Spleen (tissue), 11 donors: Measurements from ENCODE around the gene LXN. TPM values are rescaled to one million over a fixed set of nuclear protein-coding genes. Genes with fewer than 3 reads are reported as not detected.
A peak's percentile ranks its signal among the peaks of the same experiment; 100 is the strongest.
"Not testable (repeated sequence)": the region's sequence is repeated elsewhere in the genome, so short reads cannot be mapped to it uniquely, and the experiment has no call there.

Source experiments
- DNase-seq: peaks from one replicate; pipeline ENCODE4 v3.0.0-alpha.2; 2020
- H3K27ac ChIP-seq, 8 donors: fragments of 200-600 bp; sonication (generic) in 7 of 8; 1 replicate in 4 of 8; 2 replicates in 4 of 8; pipeline versions ENCODE4 v1.5.0 to v1.8.0; 2016 to 2021; ENCODE audit warnings: inconsistent platforms in 4 of 8, mild to moderate bottlenecking in 4 of 8, moderate library complexity in 1 of 8
- H3K27me3 ChIP-seq, 7 donors: fragments of 200-600 bp; sonication (generic) in 6 of 7; replicated peaks in 1 of 7; 1 replicate in 4 of 7; 2 replicates in 3 of 7; pipeline versions ENCODE4 v1.5.0 to v1.8.0; 2016 to 2021; ENCODE audit warnings: inconsistent platforms in 3 of 7, mild to moderate bottlenecking in 1 of 7
- H3K36me3 ChIP-seq, 6 donors: fragments of 200-600 bp; sonication (generic) in 5 of 6; 1 replicate in 4 of 6; 2 replicates in 2 of 6; pipeline versions ENCODE4 v1.5.0 to v1.8.0; 2016 to 2021; ENCODE audit warnings: inconsistent platforms in 2 of 6
- H3K4me1 ChIP-seq, 6 donors: fragments of 200-600 bp; sonication (generic) in 5 of 6; 1 replicate in 3 of 6; 2 replicates in 3 of 6; pipeline versions ENCODE4 v1.5.0 to v1.8.0; 2016 to 2021; ENCODE audit warnings: inconsistent platforms in 3 of 6
- H3K4me3 ChIP-seq, 8 donors: fragments of 200-600 bp; sonication (generic) in 7 of 8; 1 replicate in 4 of 8; 2 replicates in 4 of 8; pipeline versions ENCODE4 v1.5.0 to v1.8.0; 2016 to 2021; ENCODE audit warnings: inconsistent platforms in 4 of 8, mild to moderate bottlenecking in 4 of 8, moderate library complexity in 2 of 8
- H3K9me3 ChIP-seq, 8 donors: fragments of 200-600 bp; sonication (generic) in 7 of 8; 1 replicate in 4 of 8; 2 replicates in 4 of 8; pipeline versions ENCODE4 v1.5.0 to v1.8.0; 2016 to 2021; ENCODE audit warnings: inconsistent platforms in 4 of 8
- CTCF ChIP-seq, 11 experiments: fragments of 200-600 bp in 7 of 11; fragments of 450-650 bp in 4 of 11; sonication (generic) in 4 of 11; IDR thresholded peaks in 8 of 11; conservative IDR thresholded peaks in 3 of 11; 1 replicate in 7 of 11; 2 replicates in 4 of 11; pipeline versions ENCODE4 v1.4.0 to v1.8.0; 2016 to 2021; ENCODE audit warnings: antibody characterized with exemption in 11 of 11, inconsistent platforms in 4 of 11, mild to moderate bottlenecking in 1 of 11
- POLR2A ChIP-seq, 3 donors: fragments of 450-650 bp; IDR thresholded peaks; one replicate each; pipeline ENCODE4 v1.5.1; 2017; ENCODE audit warnings: antibody characterized with exemption in 3 of 3, mild to moderate bottlenecking in 1 of 3
- POLR2AphosphoS5 ChIP-seq, 3 donors: sonication (generic); formaldehyde crosslinking; IDR thresholded peaks; one replicate each; pipeline ENCODE4 v1.5.1; 2017; ENCODE audit warnings: antibody characterized with exemption in 3 of 3
- WGBS, 5 donors: extraction: QIAGEN DNeasy Blood & Tissue Kit in 3 of 5; methylation state at CpG; one replicate each; pipeline versions ENCODE4 v1.1.5 to v1.1.7; 2013 to 2018; 5-methylcytosine and 5-hydroxymethylcytosine counted together
- intact Hi-C: fragments of 100-400 bp; cut with DNase I; formaldehyde crosslinking; loops from one replicate; pipeline ENCODE4 v1.15.0; 2023; ENCODE audit warnings: low total_unique reads
- polyA plus RNA-seq, 3 donors: library from polyadenylated mRNA; stranded (reverse); fragments of 200-250 nt; gene quantifications; one replicate each; pipeline ENCODE4 v1.2.1, GENCODE V29; 2013
- total RNA-seq, 7 donors: library from RNA; depleted of rRNA in 3 of 7; stranded (reverse); fragments of >200 nt in 3 of 7; fragmentation: NEBNext Ultra II Directional in 4 of 7; extraction: Animal tissue kit (Norgen Biotek cat#: 25700) in 4 of 7; gene quantifications; one replicate each; pipeline versions ENCODE4 v1.1.0 to v1.2.1, GENCODE V29; 2016 to 2021
- donor health status: healthy with polysubstance abuse.
- donor health status: DM: no; HTN: no; CAD: no; lungs with moderate emphysema.
- donor health status: DM: no; HTN: no; CAD: no.
- donor health status: Bipolar disorder and iron deficiency.
- donor health status: healthy.
- donor health status: DM: no; HTN: no; CAD: no.
- donor health status: DM: yes; HTN: yes; CAD: no.

LXN gene
- total and polyA plus RNA-seq, 10 donors: 7.9 to 18.6 (median 12.5) TPM

GRCh38 chr3:158700559-158700958 is 28.1 kb upstream of the LXN start:
- Histone ChIP-seq H3K9me3 (no peaks in the 10 kb centered on the region), H3K36me3 (peaks cover 0 to 31% (median 2%) of the 10 kb centered on the region in 6 donors), H3K27ac (peak overlapping the region in 3 of 8 donors; percentile 3 to 16 (median 7)), H3K4me3 (no peak overlapping the region), H3K4me1 (peaks cover 0 to 20% (median 2%) of the 10 kb centered on the region in 6 donors), H3K27me3 (no peaks in the 10 kb centered on the region)
- no peak for DNase-seq
- TF ChIP-seq POLR2A (IDR thresholded peaks at IDR 0.05) (no peak), POLR2AphosphoS5 (IDR thresholded peaks at IDR 0.05) (no peak), CTCF (IDR thresholded peaks at IDR 0.05 in 8 of 11, conservative IDR thresholded peaks at IDR 0.05 in 3 of 11) (no peak)
- intact Hi-C loops: no loop called here

- H3K36me3 ChIP-seq: peaks cover 0 to 56% (median 15%) of the 10 kb centered on the region in 6 donors
- H3K27ac ChIP-seq: no peak overlapping the region
- no peak overlapping the region for H3K4me3 ChIP-seq
- WGBS, 5 donors: 68 to 88% (median 75%) methylated on average over 2 of the region's 2 CpGs
- TF ChIP-seq POLR2AphosphoS5 (IDR thresholded peaks at IDR 0.05) (no peak), CTCF (IDR thresholded peaks at IDR 0.05 in 8 of 11, conservative IDR thresholded peaks at IDR 0.05 in 3 of 11) (no peak), POLR2A (IDR thresholded peaks at IDR 0.05) (no peak)
- no peak for DNase-seq
- intact Hi-C loops: no loop called here
- no peaks in the 10 kb centered on the region for H3K27me3 ChIP-seq
- H3K9me3 ChIP-seq: no peaks in the 10 kb centered on the region
- H3K4me1 ChIP-seq: peaks cover 0 to 15% (median 2%) of the 10 kb centered on the region in 6 donors
Observed at GRCh38 chr3:158696618-158697017, 24.2 kb upstream of the LXN start.

GRCh38 chr3:158693866-158694456 is 21.5 kb upstream of the LXN start:
- H3K27me3 ChIP-seq, H3K9me3 ChIP-seq, H3K4me3 ChIP-seq, H3K4me1 ChIP-seq, DNase-seq, H3K27ac ChIP-seq, intact Hi-C loops: not testable (repeated sequence)
- 76 to 99% (median 97%) methylated on average over 3 of the region's 3 CpGs for WGBS, 5 donors
- H3K36me3 ChIP-seq: peaks cover 0 to 73% (median 24%) of the 10 kb centered on the region in 6 donors

GRCh38 chr3:158685159-158685558 is 12.7 kb upstream of the LXN start:
- intact Hi-C loops: no loop called here
- no peak overlapping the region for H3K4me3 ChIP-seq
- H3K9me3 ChIP-seq: no peaks in the 10 kb centered on the region
- H3K27me3 ChIP-seq: no peaks in the 10 kb centered on the region
- TF ChIP-seq POLR2A (IDR thresholded peaks at IDR 0.05) (no peak), POLR2AphosphoS5 (IDR thresholded peaks at IDR 0.05) (no peak), CTCF (IDR thresholded peaks at IDR 0.05 in 8 of 11, conservative IDR thresholded peaks at IDR 0.05 in 3 of 11) (no peak)
- no peaks in the 10 kb centered on the region for H3K4me1 ChIP-seq
- H3K36me3 ChIP-seq: peaks cover 0 to 83% (median 21%) of the 10 kb centered on the region in 6 donors
- no peak for DNase-seq
- no peak overlapping the region for H3K27ac ChIP-seq
- 94 to 99% (median 96%) methylated on average over 2 of the region's 2 CpGs for WGBS, 5 donors
